Activated T-helper 2 cell treated with anti-CD3 and anti-CD28 coated beads, Interferon-gamma antibody, Interleukin-2, Interleukin-4, amounts not matched to agents 10 μg/mL and 5 μg/mL and 100 μg/mL, durations not matched to agents 14 hours and 24 hours and 36 hours (primary cell): ENCODE results near the gene KRAS. TPM values are rescaled to one million over a fixed set of nuclear protein-coding genes. Genes with fewer than 3 reads are reported as not detected.
A peak's percentile ranks its signal among the peaks of the same experiment; 100 is the strongest.

ENCODE experiments used
- DNase-seq: peaks from one replicate; pipeline ENCODE4 v3.0.0; 2021; ENCODE audit warnings: low spot score
- H3K27ac Mint-ChIP-seq: one replicate; pipeline ENCODE4 v1.8.0; 2021; ENCODE audit warnings: mixed read lengths
- H3K27me3 Mint-ChIP-seq: one replicate; pipeline ENCODE4 v1.8.0; 2021; ENCODE audit warnings: low read depth, mixed read lengths
- H3K36me3 Mint-ChIP-seq: one replicate; pipeline ENCODE4 v1.8.0; 2021; ENCODE audit warnings: low read depth, mixed read lengths
- H3K4me1 Mint-ChIP-seq: one replicate; pipeline ENCODE4 v1.8.0; 2021; ENCODE audit warnings: low read depth, mixed read lengths
- H3K4me3 Mint-ChIP-seq: one replicate; pipeline ENCODE4 v1.8.0; 2021; ENCODE audit warnings: low read depth, mild to moderate bottlenecking, moderate library complexity, mixed read lengths
- H3K9me3 Mint-ChIP-seq: one replicate; pipeline ENCODE4 v1.8.0; 2021; ENCODE audit warnings: mixed read lengths
- intact Hi-C: fragments of 100-400 bp; cut with micrococcal nuclease; formaldehyde crosslinking; loops from one replicate; pipeline ENCODE4 v1.15.1; 2023
- total RNA-seq: library from RNA; stranded (reverse); gene quantifications from 2 replicates; pipeline ENCODE4 v1.2.3, GENCODE V29; 2022

Gene KRAS
- total RNA-seq, 1 donor from 2014 or later = 25.2 TPM

GRCh38 chr12:25252946-25253345 is 2.2 kb upstream of the KRAS start:
- Mint-ChIP-seq H3K27ac (no peak overlapping the region), H3K36me3 (peaks cover 6% of the 10 kb centered on the region), H3K9me3 (no peaks in the 10 kb centered on the region), H3K4me3 (no peak overlapping the region), H3K27me3 (peaks cover 21% of the 10 kb centered on the region), H3K4me1 (peaks cover 18% of the 10 kb centered on the region)
- no peak for DNase-seq
- intact Hi-C loops = no loop called here

- peak overlapping the region; percentile 88 for H3K4me3 Mint-ChIP-seq
- H3K4me1 Mint-ChIP-seq = peaks cover 22% of the 10 kb centered on the region
- no peaks in the 10 kb centered on the region for H3K9me3 Mint-ChIP-seq
- H3K27ac Mint-ChIP-seq = no peak overlapping the region
- peaks cover 17% of the 10 kb centered on the region for H3K27me3 Mint-ChIP-seq
- DNase-seq = no peak
- intact Hi-C loops = loop anchor here (2.0 kb wide), 2 partner anchors 57 to 199 kb away; partner anchors contain the start of genes DNAI7 and ETFRF1
- peaks cover 13% of the 10 kb centered on the region for H3K36me3 Mint-ChIP-seq
Measured at GRCh38 chr12:25251769-25252168, 1.0 kb upstream of the KRAS start.

DNA sequence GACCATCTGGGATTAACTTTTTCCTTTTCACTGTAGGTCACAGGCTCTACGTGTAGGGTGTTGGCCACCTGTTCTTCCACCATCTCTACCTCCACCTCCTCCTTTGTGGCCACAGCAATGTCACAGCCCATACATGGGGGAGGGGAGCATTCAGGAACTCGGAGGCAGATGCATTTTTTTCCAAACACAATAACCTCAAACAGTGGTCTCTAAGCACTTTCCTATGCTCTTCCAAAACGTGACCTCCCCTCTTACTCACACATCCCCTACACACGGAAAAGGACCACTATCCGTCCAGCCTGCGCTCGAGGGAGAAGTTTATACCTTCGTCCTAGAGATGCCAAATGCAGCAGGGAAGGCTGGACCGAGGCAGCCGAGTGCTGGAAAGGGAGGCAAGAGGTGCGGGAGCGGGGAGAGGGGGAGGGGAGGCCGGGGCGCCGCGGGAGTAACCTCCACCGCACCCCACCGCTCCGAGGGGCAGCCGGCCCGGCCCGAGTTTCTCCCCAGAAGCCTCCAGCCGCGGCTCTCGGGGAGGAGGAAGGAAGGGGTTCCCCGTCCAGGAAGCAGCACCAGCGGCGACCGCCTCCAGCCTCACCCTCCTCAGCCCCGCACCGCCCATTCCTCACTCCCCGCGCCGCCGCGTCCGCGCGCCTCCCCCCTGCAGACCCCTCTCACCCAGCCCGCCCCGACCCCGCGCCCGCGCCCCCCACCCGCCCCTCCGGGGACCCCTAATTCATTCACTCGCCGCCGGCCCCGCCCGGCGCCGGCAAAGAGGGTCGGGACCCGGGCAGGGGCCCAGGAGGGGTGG is 594 bp downstream of the KRAS start:
- Mint-ChIP-seq H3K36me3 (peaks cover 26% of the 10 kb centered on the region), H3K4me1 (peaks cover 27% of the 10 kb centered on the region), H3K9me3 (no peaks in the 10 kb centered on the region), H3K4me3 (peak overlapping the region; percentile 90), H3K27me3 (peaks cover 9% of the 10 kb centered on the region), H3K27ac (peak overlapping the region; percentile 93)
- intact Hi-C loops = loop anchor here (1.0 to 2.0 kb wide), 3 partner anchors 55 to 197 kb away; partner anchors contain the start of genes DNAI7 and ETFRF1
- DNase-seq = peak; percentile 48

DNA sequence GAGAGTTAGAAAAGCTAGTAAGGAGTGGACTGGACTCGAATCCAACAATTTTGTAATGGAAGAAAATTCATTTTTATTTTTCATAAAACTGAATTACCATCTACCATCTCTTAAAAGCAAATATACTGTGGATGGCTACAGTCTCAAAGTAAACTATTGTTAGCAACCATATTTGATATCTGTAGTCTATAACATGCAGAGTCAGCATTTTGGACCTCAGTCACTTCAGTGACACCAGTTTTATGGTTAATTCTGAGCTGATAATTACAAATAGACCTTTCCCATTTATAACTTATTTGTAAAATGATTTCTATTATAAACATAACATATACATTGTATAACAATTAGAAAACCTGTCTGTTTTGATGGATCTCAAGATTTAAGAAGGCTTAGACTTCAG is 2.0 kb downstream of the KRAS start:
- intact Hi-C loops = no loop called here
- H3K27me3 Mint-ChIP-seq = peaks cover 7% of the 10 kb centered on the region
- no peak for DNase-seq
- H3K4me3 Mint-ChIP-seq = peak overlapping the region; percentile 90
- H3K36me3 Mint-ChIP-seq = peaks cover 39% of the 10 kb centered on the region
- H3K9me3 Mint-ChIP-seq = no peaks in the 10 kb centered on the region
- peaks cover 30% of the 10 kb centered on the region for H3K4me1 Mint-ChIP-seq
- no peak overlapping the region for H3K27ac Mint-ChIP-seq

DNA sequence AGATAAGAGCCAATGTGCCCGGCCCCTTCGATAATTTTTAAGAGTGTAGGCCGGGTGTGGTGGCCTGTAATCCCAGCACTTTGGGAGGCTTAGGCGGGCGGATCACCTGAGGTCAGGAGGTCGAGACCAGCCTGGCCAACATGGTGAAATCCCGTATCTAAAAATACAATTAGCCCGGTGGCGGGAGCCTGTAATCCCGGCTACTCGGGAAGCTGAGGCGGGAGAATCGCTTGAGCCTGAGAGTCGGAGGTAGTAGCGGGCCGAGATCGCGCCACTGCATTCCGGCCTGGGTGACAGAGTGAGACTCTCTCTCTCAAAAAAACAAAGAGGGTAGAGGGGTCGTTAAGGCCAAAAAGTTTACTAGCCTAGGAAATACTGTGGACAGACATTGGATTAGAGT is 2.6 kb downstream of the KRAS start:
- H3K4me1 Mint-ChIP-seq = peaks cover 29% of the 10 kb centered on the region
- H3K27ac Mint-ChIP-seq = no peak overlapping the region
- peaks cover 7% of the 10 kb centered on the region for H3K27me3 Mint-ChIP-seq
- H3K4me3 Mint-ChIP-seq = peak overlapping the region; percentile 37
- DNase-seq = no peak
- H3K36me3 Mint-ChIP-seq = peaks cover 44% of the 10 kb centered on the region
- intact Hi-C loops = no loop called here
- H3K9me3 Mint-ChIP-seq = no peaks in the 10 kb centered on the region

- H3K36me3 Mint-ChIP-seq = peaks cover 51% of the 10 kb centered on the region
- H3K27me3 Mint-ChIP-seq = no peaks in the 10 kb centered on the region
- DNase-seq = no peak
- H3K4me1 Mint-ChIP-seq = peaks cover 40% of the 10 kb centered on the region
- H3K4me3 Mint-ChIP-seq = no peak overlapping the region
- H3K27ac Mint-ChIP-seq = no peak overlapping the region
- H3K9me3 Mint-ChIP-seq = no peaks in the 10 kb centered on the region
- intact Hi-C loops = no loop called here
Measured at GRCh38 chr12:25245491-25245890, 5.2 kb downstream of the KRAS start.

DNA sequence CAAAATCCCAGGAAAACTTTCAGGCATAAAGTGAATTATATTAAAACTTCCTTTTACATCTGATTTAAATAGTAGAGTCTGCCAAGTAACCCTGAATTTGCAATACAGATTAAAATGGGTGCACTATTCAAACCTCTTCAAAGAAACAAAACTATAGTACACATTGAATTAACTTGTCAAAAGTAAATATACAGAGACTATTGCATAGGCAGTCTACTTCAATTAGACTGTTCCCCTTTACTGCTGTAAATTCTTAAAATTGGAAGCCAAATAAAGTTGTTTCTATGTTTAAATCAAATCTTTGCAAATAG is 7.1 kb downstream of the KRAS start:
- H3K36me3 Mint-ChIP-seq = peaks cover 65% of the 10 kb centered on the region
- intact Hi-C loops = no loop called here
- no peak overlapping the region for H3K27ac Mint-ChIP-seq
- no peak for DNase-seq
- no peak overlapping the region for H3K4me3 Mint-ChIP-seq
- H3K9me3 Mint-ChIP-seq = no peaks in the 10 kb centered on the region
- H3K27me3 Mint-ChIP-seq = no peaks in the 10 kb centered on the region
- peaks cover 36% of the 10 kb centered on the region for H3K4me1 Mint-ChIP-seq

DNA sequence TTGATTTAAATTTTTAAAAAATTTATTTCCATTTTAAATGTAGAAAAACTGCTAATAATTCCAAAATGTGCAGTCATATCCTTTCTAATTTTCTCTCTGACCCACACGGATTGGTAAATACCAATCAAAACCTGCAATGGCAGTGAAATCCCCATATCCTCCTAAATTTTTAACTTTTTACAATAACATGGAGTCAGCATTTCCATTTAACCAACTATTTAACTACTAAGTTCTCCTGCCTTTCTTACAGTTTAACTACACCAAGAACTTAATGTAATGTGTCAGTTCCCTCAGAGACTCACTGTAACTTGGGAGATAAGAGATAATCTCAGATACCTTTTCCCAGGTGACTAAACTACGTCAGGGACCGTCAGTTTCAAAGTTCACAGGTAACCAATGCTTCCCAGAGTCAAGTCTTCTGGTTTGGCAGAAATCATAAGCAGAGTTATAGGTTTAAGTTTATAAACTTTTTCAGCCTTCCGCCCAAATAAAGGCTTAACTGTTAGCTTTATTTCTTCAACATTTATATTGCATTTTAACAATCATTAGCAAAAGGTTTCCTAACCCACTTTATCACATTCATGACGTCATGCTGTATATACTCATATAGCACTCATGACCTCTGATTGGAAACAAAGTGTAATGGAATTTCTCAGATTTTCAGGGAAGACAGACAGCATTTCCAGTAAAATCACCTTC is 7.6 kb downstream of the KRAS start:
- peaks cover 64% of the 10 kb centered on the region for H3K36me3 Mint-ChIP-seq
- intact Hi-C loops = no loop called here
- peaks cover 32% of the 10 kb centered on the region for H3K4me1 Mint-ChIP-seq
- H3K9me3 Mint-ChIP-seq = no peaks in the 10 kb centered on the region
- no peak overlapping the region for H3K27ac Mint-ChIP-seq
- H3K27me3 Mint-ChIP-seq = no peaks in the 10 kb centered on the region
- DNase-seq = no peak
- H3K4me3 Mint-ChIP-seq = no peak overlapping the region

- DNase-seq = no peak
- no peak overlapping the region for H3K4me3 Mint-ChIP-seq
- H3K36me3 Mint-ChIP-seq = peaks cover 72% of the 10 kb centered on the region
- intact Hi-C loops = loop anchor here (1.0 kb wide), 1 partner anchor 146 kb away; no protein-coding TSS in a partner anchor
- no peaks in the 10 kb centered on the region for H3K27me3 Mint-ChIP-seq
- peaks cover 33% of the 10 kb centered on the region for H3K4me1 Mint-ChIP-seq
- H3K27ac Mint-ChIP-seq = no peak overlapping the region
- H3K9me3 Mint-ChIP-seq = no peaks in the 10 kb centered on the region
Measured at GRCh38 chr12:25241167-25242020, 9.3 kb downstream of the KRAS start.

GRCh38 chr12:25236626-25237025 is 14.1 kb downstream of the KRAS start:
- intact Hi-C loops = no loop called here
- H3K9me3 Mint-ChIP-seq = no peaks in the 10 kb centered on the region
- peaks cover 67% of the 10 kb centered on the region for H3K36me3 Mint-ChIP-seq
- H3K4me3 Mint-ChIP-seq = no peak overlapping the region
- no peaks in the 10 kb centered on the region for H3K27me3 Mint-ChIP-seq
- H3K4me1 Mint-ChIP-seq = peaks cover 20% of the 10 kb centered on the region
- DNase-seq = no peak
- no peak overlapping the region for H3K27ac Mint-ChIP-seq

DNA sequence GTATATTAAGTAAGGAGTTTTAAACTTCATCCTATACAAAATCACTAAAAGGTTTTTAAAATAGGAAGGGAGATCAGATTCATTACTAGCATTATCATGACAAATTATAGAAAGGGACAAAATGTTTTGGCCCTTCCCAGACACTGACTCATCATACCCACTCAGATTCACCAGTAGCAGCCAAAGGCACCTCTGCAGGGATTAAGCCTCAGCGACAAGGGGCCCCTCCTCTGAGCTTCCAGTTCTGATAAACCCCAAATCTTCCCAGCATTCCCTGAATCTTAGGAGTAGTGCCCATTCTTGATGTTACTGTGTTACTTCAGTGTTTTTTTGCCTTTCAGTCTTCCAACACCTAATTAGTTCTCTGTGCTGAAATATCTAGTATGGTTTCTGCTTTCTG is 14.5 kb downstream of the KRAS start:
- Mint-ChIP-seq H3K4me3 (no peak overlapping the region), H3K4me1 (peaks cover 15% of the 10 kb centered on the region), H3K27ac (no peak overlapping the region), H3K27me3 (no peaks in the 10 kb centered on the region), H3K36me3 (peaks cover 69% of the 10 kb centered on the region), H3K9me3 (no peaks in the 10 kb centered on the region)
- intact Hi-C loops = no loop called here
- no peak for DNase-seq

DNA sequence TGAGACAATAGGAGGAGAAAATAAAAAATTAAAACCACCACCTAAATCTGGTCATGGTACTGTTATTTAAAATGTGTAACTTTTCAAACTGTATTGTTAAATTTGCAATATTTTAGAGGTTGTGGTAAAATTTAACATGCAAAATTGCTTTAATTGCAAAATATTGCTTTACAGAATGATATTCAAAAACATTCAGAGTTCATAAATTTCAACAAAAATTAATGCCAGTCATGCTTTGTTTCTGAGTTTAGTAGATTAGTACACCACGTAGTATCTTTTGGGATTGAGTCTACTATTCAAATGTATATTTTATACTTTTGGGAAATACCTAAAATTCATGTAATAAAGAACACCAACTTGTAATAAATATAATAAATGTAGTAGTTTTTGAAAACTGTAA is 37.4 kb downstream of the KRAS start:
- Mint-ChIP-seq H3K27ac (no peak overlapping the region), H3K9me3 (no peaks in the 10 kb centered on the region), H3K4me1 (peaks cover 8% of the 10 kb centered on the region), H3K4me3 (no peak overlapping the region), H3K36me3 (peaks cover 26% of the 10 kb centered on the region), H3K27me3 (no peaks in the 10 kb centered on the region)
- no peak for DNase-seq
- intact Hi-C loops = no loop called here
